SKM-1 treated with dmso at 0.1 percent for 144 hours (cell line): Measurements from ENCODE around the gene CAPN10.

Experiments
- DNase-seq: peaks from one replicate; lab custom pipeline; 2025; ENCODE audit not compliant: unreplicated experiment; lab: John Stamatoyannopoulos, UW

The CAPN10 gene

GRCh38 chr2:240563951-240564560 is 22.5 kb upstream of the CAPN10 start:
- no peak for DNase-seq

GRCh38 chr2:240564561-240565332 is 21.8 kb upstream of the CAPN10 start:
- DNase-seq = no peak

GRCh38 chr2:240565333-240566202 is 21.0 kb upstream of the CAPN10 start:
- peak; percentile 77 for DNase-seq

GRCh38 chr2:240566203-240567136 is 20.1 kb upstream of the CAPN10 start:
- DNase-seq = peak; percentile 93

- peak; percentile 68 for DNase-seq
These were observed 19.2 kb upstream of the CAPN10 start for GRCh38 chr2:240567137-240567871.

- peak; percentile 56 for DNase-seq
These were observed 18.5 kb upstream of the CAPN10 start, which contains the start of gene RNPEPL1 for GRCh38 chr2:240567872-240568677. Gene RNPEPL1 (plus strand): TSS chr2:240568484. CDS start chr2:240568587, 103 bp downstream.

- peak; percentile 56 for DNase-seq
These were observed 17.6 kb upstream of the CAPN10 start for GRCh38 chr2:240568678-240569522.

- DNase-seq = no peak
These were observed 17.0 kb upstream of the CAPN10 start for GRCh38 chr2:240569523-240569997.

GRCh38 chr2:240569998-240570530 is 16.5 kb upstream of the CAPN10 start:
- no peak for DNase-seq

GRCh38 chr2:240570531-240571313 is 15.8 kb upstream of the CAPN10 start:
- no peak for DNase-seq

GRCh38 chr2:240571314-240571973 is 15.1 kb upstream of the CAPN10 start:
- DNase-seq = no peak

GRCh38 chr2:240572141-240573031 is 14.1 kb upstream of the CAPN10 start:
- DNase-seq = no peak

- DNase-seq = no peak
These were observed 13.4 kb upstream of the CAPN10 start for GRCh38 chr2:240573071-240573515.

- DNase-seq = no peak
These were observed 12.8 kb upstream of the CAPN10 start for GRCh38 chr2:240573516-240574385.
